Amniotic epithelial cell (primary cell): Measurements from ENCODE around the gene MEGF6.

Experiments
- DNase-seq: peaks from one replicate; pipeline ENCODE4 v3.0.0-alpha.2; 2010; ENCODE audit warnings: low read depth

Gene MEGF6

GRCh38 chr1:3552751-3553150, 58.6 kb downstream of the MEGF6 start:
- DNase-seq: no peak

GRCh38 chr1:3552176-3552575, 59.1 kb downstream of the MEGF6 start:
- no peak for DNase-seq

GRCh38 chr1:3551711-3552110, 59.6 kb downstream of the MEGF6 start:
- no peak for DNase-seq

GRCh38 chr1:3551290-3551678, 60.0 kb downstream of the MEGF6 start:
- DNase-seq: no peak

- no peak for DNase-seq
Measured at GRCh38 chr1:3550511-3551289, 60.6 kb downstream of the MEGF6 start.

GRCh38 chr1:3548895-3549294, 62.4 kb downstream of the MEGF6 start:
- no peak for DNase-seq

GRCh38 chr1:3548156-3548893, 63.0 kb downstream of the MEGF6 start:
- no peak for DNase-seq

- DNase-seq: no peak
Measured at GRCh38 chr1:3547055-3548005, 64.0 kb downstream of the MEGF6 start.

GRCh38 chr1:3546048-3546384, 65.3 kb downstream of the MEGF6 start:
- DNase-seq: no peak

- DNase-seq: no peak
Measured at GRCh38 chr1:3545363-3546047, 65.8 kb downstream of the MEGF6 start.

- no peak for DNase-seq
Measured at GRCh38 chr1:3544040-3544977, 67.0 kb downstream of the MEGF6 start.

GRCh38 chr1:3543076-3544039, 68.0 kb downstream of the MEGF6 start:
- DNase-seq: peak; percentile 7

GRCh38 chr1:3542676-3543075, 68.6 kb downstream of the MEGF6 start:
- no peak for DNase-seq

- no peak for DNase-seq
Measured at GRCh38 chr1:3541936-3542335, 69.4 kb downstream of the MEGF6 start.

- DNase-seq: no peak
Measured at GRCh38 chr1:3541465-3541864, 69.8 kb downstream of the MEGF6 start.

GRCh38 chr1:3540876-3541275, 70.4 kb downstream of the MEGF6 start:
- DNase-seq: no peak

GRCh38 chr1:3539707-3540425, 71.4 kb downstream of the MEGF6 start:
- DNase-seq: peak; percentile 1

GRCh38 chr1:3537359-3537758, 73.9 kb downstream of the MEGF6 start:
- DNase-seq: no peak
